HG02981 (cell line): ENCODE results near the gene TRIM54.

Experiments
- ATAC-seq: cut with Tn5 transposase; IDR thresholded peaks from one replicate; pipeline ENCODE4 v1.9.1; 2021; ENCODE audit warnings: mild to moderate bottlenecking, moderate library complexity; ENCODE audit not compliant: unreplicated experiment

Gene TRIM54

GRCh38 chr2:27353762-27354596 is 71.8 kb downstream of the TRIM54 start:
- ATAC-seq, result no peak

- ATAC-seq, result no peak
Observed at GRCh38 chr2:27354597-27354927, 72.3 kb downstream of the TRIM54 start.

- ATAC-seq, result peak; percentile 32
Observed at GRCh38 chr2:27356056-27356381, 73.8 kb downstream of the TRIM54 start.

- peak; percentile 84 for ATAC-seq
Observed at GRCh38 chr2:27356382-27357181, 74.4 kb downstream of the TRIM54 start, which contains the start of gene GTF3C2. GTF3C2 (minus strand) TSS chr2:27356764; CDS start chr2:27343554, 13,210 bp downstream.
